SK-N-DZ (cell line): ENCODE measurements around the gene SLCO4A1.
"Not testable (repeated sequence)": the region's sequence is repeated elsewhere in the genome, so short reads cannot be mapped to it uniquely, and the experiment has no call there.

Source experiments
- DNase-seq: peaks from one replicate; pipeline ENCODE4 v3.0.0-alpha.2; 2015; ENCODE audit warnings: low spot score

Gene SLCO4A1

GRCh38 chr20:62622178-62622876, 20.0 kb upstream of the SLCO4A1 start:
- no peak for DNase-seq

- no peak for DNase-seq
These were observed 19.3 kb upstream of the SLCO4A1 start for GRCh38 chr20:62622877-62623487.

GRCh38 chr20:62623488-62624324, 18.6 kb upstream of the SLCO4A1 start:
- peak; percentile 74 for DNase-seq

GRCh38 chr20:62624325-62624690, 18.0 kb upstream of the SLCO4A1 start:
- no peak for DNase-seq

GRCh38 chr20:62624719-62625453, 17.4 kb upstream of the SLCO4A1 start:
- no peak for DNase-seq

GRCh38 chr20:62625516-62625915, 16.8 kb upstream of the SLCO4A1 start:
- DNase-seq, result no peak

GRCh38 chr20:62625921-62626547, 16.3 kb upstream of the SLCO4A1 start:
- DNase-seq, result no peak

- not testable (repeated sequence) for DNase-seq
These were observed 14.9 kb upstream of the SLCO4A1 start for GRCh38 chr20:62627425-62627824.

GRCh38 chr20:62627901-62628612, 14.2 kb upstream of the SLCO4A1 start:
- no peak for DNase-seq

GRCh38 chr20:62628691-62629090, 13.6 kb upstream of the SLCO4A1 start:
- no peak for DNase-seq

- no peak for DNase-seq
These were observed 12.3 kb upstream of the SLCO4A1 start for GRCh38 chr20:62629864-62630470.

- no peak for DNase-seq
These were observed 10.7 kb upstream of the SLCO4A1 start for GRCh38 chr20:62631336-62632308.

GRCh38 chr20:62632575-62633090, 9.7 kb upstream of the SLCO4A1 start:
- no peak for DNase-seq

GRCh38 chr20:62633598-62634329, 8.5 kb upstream of the SLCO4A1 start:
- DNase-seq, result no peak

- no peak for DNase-seq
These were observed 7.9 kb upstream of the SLCO4A1 start for GRCh38 chr20:62634330-62634967.

GRCh38 chr20:62635232-62635631, 7.1 kb upstream of the SLCO4A1 start:
- no peak for DNase-seq

GRCh38 chr20:62635852-62636251, 6.5 kb upstream of the SLCO4A1 start:
- no peak for DNase-seq

- no peak for DNase-seq
These were observed 5.9 kb upstream of the SLCO4A1 start for GRCh38 chr20:62636446-62636845.
